Body of pancreas (tissue), 4 donors: ENCODE results near the gene KLHL22. TPM values are rescaled to one million over a fixed set of nuclear protein-coding genes. Genes with fewer than 3 reads are reported as not detected.
A peak's percentile ranks its signal among the peaks of the same experiment; 100 is the strongest.

ENCODE experiments used
- ATAC-seq: fragments of 150-250 bp; one replicate; pipeline ENCODE4 v1.9.1; 2016
- DNase-seq, 4 donors: peaks; one replicate each; pipeline ENCODE4 v3.0.0-alpha.2; 2019
- H3K27ac ChIP-seq, 4 donors: fragments of 200-600 bp; sonication (generic); 1 replicate in 3 of 4; 2 replicates in 1 of 4; pipeline versions ENCODE4 v1.5.1 to v1.6.1; 2016 to 2019; ENCODE audit warnings: mild to moderate bottlenecking in 1 of 4, mixed read lengths in 1 of 4, moderate library complexity in 1 of 4
- H3K27me3 ChIP-seq, 2 donors: fragments of 200-600 bp; sonication (generic); one replicate each; pipeline ENCODE4 v1.6.0; 2016; ENCODE audit warnings: mild to moderate bottlenecking in 1 of 2
- H3K36me3 ChIP-seq, 2 donors: fragments of 200-600 bp; sonication (generic); replicated peaks in 1 of 2; 2 replicates each; pipeline ENCODE4 v1.5.1; 2016; ENCODE audit warnings: low read depth in 2 of 2; ENCODE audit not compliant: insufficient read depth in 1 of 2
- H3K4me1 ChIP-seq: fragments of 200-600 bp; sonication (generic); one replicate; pipeline ENCODE4 v1.6.0; 2016
- H3K4me3 ChIP-seq, 2 donors: fragments of 200-600 bp; sonication (generic); 1 replicate in 1 of 2; 2 replicates in 1 of 2; pipeline ENCODE4 v1.5.1; 2016 to 2019
- H3K9me3 ChIP-seq, 3 donors: fragments of 200-600 bp; sonication (generic); 1 replicate in 2 of 3; 2 replicates in 1 of 3; pipeline ENCODE4 v1.5.1; 2016
- CTCF ChIP-seq, 7 experiments: fragments of 450-650 bp in 4 of 7; fragments of 200-600 bp in 3 of 7; sonication (generic) in 3 of 7; IDR thresholded peaks; one replicate each; pipeline ENCODE4 v1.5.1; 2016 to 2019; ENCODE audit warnings: antibody characterized with exemption in 7 of 7
- POLR2A ChIP-seq, 3 donors: fragments of 450-650 bp; IDR thresholded peaks; one replicate each; pipeline ENCODE4 v1.6.1; 2016; ENCODE audit warnings: antibody characterized with exemption in 3 of 3, mild to moderate bottlenecking in 2 of 3
- WGBS, 2 donors: methylation state at CpG; one replicate each; pipeline ENCODE4 v1.1.5; 2017; 5-methylcytosine and 5-hydroxymethylcytosine counted together
- intact Hi-C: fragments of 100-400 bp; cut with DNase I; formaldehyde crosslinking; loops from one replicate; pipeline ENCODE4 v1.15.1; 2023
- total RNA-seq, 2 donors: library from RNA; depleted of rRNA; stranded (reverse); fragments of >200 nt; gene quantifications; one replicate each; pipeline ENCODE4 v1.1.0, GENCODE V29; 2016

Gene KLHL22
- total RNA-seq, 2 donors from 2014 or later = 10.1 to 11.9 TPM

GRCh38 chr22:20442485-20443284 is 52.9 kb downstream of the KLHL22 start:
- ATAC-seq (no peak), DNase-seq (no peak)
- no peak overlapping the region for H3K4me3 ChIP-seq
- no peaks in the 10 kb centered on the region for H3K9me3 ChIP-seq
- peaks cover 0 to 13% of the 10 kb centered on the region in 2 donors for H3K36me3 ChIP-seq
- no peak overlapping the region for H3K27ac ChIP-seq
- intact Hi-C loops = no loop called here
- peaks cover 7% of the 10 kb centered on the region for H3K4me1 ChIP-seq
- TF ChIP-seq CTCF (IDR thresholded peaks at IDR 0.05) = no peak
- no peak for TF ChIP-seq POLR2A (IDR thresholded peaks at IDR 0.05)
- H3K27me3 ChIP-seq = no peaks in the 10 kb centered on the region
- WGBS, 2 donors = 79 to 86% methylated on average over 6 to 7 of the region's 7 CpGs

- H3K36me3 ChIP-seq = peaks cover 0 to 13% of the 10 kb centered on the region in 2 donors
- intact Hi-C loops = no loop called here
- peaks cover 0 to 6% of the 10 kb centered on the region in 2 donors for H3K27me3 ChIP-seq
- peaks cover 13% of the 10 kb centered on the region for H3K4me1 ChIP-seq
- DNase-seq (peak in 1 of 4 donors; percentile 5), ATAC-seq (no peak)
- no peak overlapping the region for H3K27ac ChIP-seq
- 83 to 89% methylated on average over 11 to 21 of the region's 21 CpGs for WGBS, 2 donors
- TF ChIP-seq POLR2A (IDR thresholded peaks at IDR 0.05) (no peak), CTCF (IDR thresholded peaks at IDR 0.05) (no peak)
- no peak overlapping the region for H3K4me3 ChIP-seq
- H3K9me3 ChIP-seq = no peaks in the 10 kb centered on the region
Observed at GRCh38 chr22:20441631-20442484, 53.7 kb downstream of the KLHL22 start.

- Histone ChIP-seq H3K27me3 (peaks cover 0 to 15% of the 10 kb centered on the region in 2 donors), H3K36me3 (peaks cover 0 to 6% of the 10 kb centered on the region in 2 donors), H3K4me1 (peaks cover 23% of the 10 kb centered on the region), H3K27ac (no peak overlapping the region), H3K4me3 (no peak overlapping the region), H3K9me3 (no peaks in the 10 kb centered on the region)
- DNase-seq = peak in 1 of 4 donors; percentile 1
- 63 to 76% methylated on average over 6 to 13 of the region's 13 CpGs for WGBS, 2 donors
- no peak for ATAC-seq
- intact Hi-C loops = no loop called here
- TF ChIP-seq CTCF (IDR thresholded peaks at IDR 0.05) = no peak
- TF ChIP-seq POLR2A (IDR thresholded peaks at IDR 0.05) = no peak
Observed at GRCh38 chr22:20440637-20441591, 54.7 kb downstream of the KLHL22 start.

GRCh38 chr22:20439928-20440575 is 55.5 kb downstream of the KLHL22 start:
- Histone ChIP-seq H3K27ac (no peak overlapping the region), H3K4me1 (peaks cover 26% of the 10 kb centered on the region), H3K27me3 (peaks cover 0 to 15% of the 10 kb centered on the region in 2 donors), H3K9me3 (no peaks in the 10 kb centered on the region), H3K36me3 (peaks cover 0 to 6% of the 10 kb centered on the region in 2 donors), H3K4me3 (no peak overlapping the region)
- DNase-seq (no peak), ATAC-seq (no peak)
- TF ChIP-seq CTCF (IDR thresholded peaks at IDR 0.05) = no peak
- no peak for TF ChIP-seq POLR2A (IDR thresholded peaks at IDR 0.05)
- WGBS, 2 donors = 97 to 100% methylated on average over 1 to 5 of the region's 5 CpGs
- intact Hi-C loops = no loop called here
